H1 (cell line): ENCODE results near the gene ZDHHC20. TPM values are rescaled to one million over a fixed set of nuclear protein-coding genes. Genes with fewer than 3 reads are reported as not detected.

ENCODE experiments used
- CTCF ChIA-PET: fragments of 300-600 bp; sonication (Branson Sonifier 250); formaldehyde crosslinking; loops from one replicate; lab custom pipeline; 2021; ENCODE audit not compliant: partially characterized antibody; lab: Charles Lee
- POLR2A ChIA-PET: fragments of 300-600 bp; sonication (Branson Sonifier 250); formaldehyde crosslinking; loops from one replicate; lab custom pipeline; 2021; ENCODE audit warnings: inconsistent platforms; ENCODE audit not compliant: partially characterized antibody; lab: Charles Lee
- DNase-seq, 2 experiments: peaks; one replicate each; pipeline versions ENCODE4 v3.0.0 to v3.0.0-alpha.2; 2010 to 2022; ENCODE audit warnings: low spot score in 2 of 2, low read depth in 1 of 2, mixed read lengths in 1 of 2
- FAIRE-seq: peaks from 2 replicates; lab custom pipeline; 2011; peaks lifted over from hg19 to GRCh38; lab: Jason Lieb, UNC
- H2AFZ ChIP-seq: 2 replicates; pipeline ENCODE4 v1.8.1; 2012; ENCODE audit warnings: low read length, inconsistent platforms
- H2AK5ac ChIP-seq: 2 replicates; pipeline ENCODE4 v1.6.1; 2013; ENCODE audit warnings: low read depth, low read length
- H2BK120ac ChIP-seq: replicated peaks from 2 replicates; pipeline ENCODE3; 2013; ENCODE audit warnings: low read depth, low read length, inconsistent platforms
- H2BK12ac ChIP-seq: 2 replicates; pipeline ENCODE4 v1.6.1; 2013; ENCODE audit warnings: low read depth, low read length
- H2BK15ac ChIP-seq: 2 replicates; pipeline ENCODE4 v1.6.1; 2013; ENCODE audit warnings: low read length
- H2BK20ac ChIP-seq: 2 replicates; pipeline ENCODE4 v1.6.1; 2013; ENCODE audit warnings: low read length
- H2BK5ac ChIP-seq: 2 replicates; pipeline ENCODE4 v1.6.1; 2013; ENCODE audit warnings: low read depth, low read length
- H3K14ac ChIP-seq: 2 replicates; pipeline ENCODE4 v1.6.1; 2013; ENCODE audit warnings: inconsistent platforms; ENCODE audit not compliant: insufficient read length
- H3K18ac ChIP-seq: 2 replicates; pipeline ENCODE4 v1.6.1; 2013; ENCODE audit warnings: low read length; ENCODE audit errors: extremely low read depth
- H3K23ac ChIP-seq: 2 replicates; pipeline ENCODE4 v1.6.1; 2013; ENCODE audit warnings: inconsistent platforms; ENCODE audit not compliant: insufficient read length
- H3K23me2 ChIP-seq: 2 replicates; pipeline ENCODE4 v1.6.1; 2013; ENCODE audit warnings: low read depth, low read length
- H3K27ac ChIP-seq: 2 replicates; pipeline ENCODE4 v1.6.1; 2011; ENCODE audit warnings: low read depth, low read length, inconsistent platforms
- H3K27me3 ChIP-seq, 4 experiments: replicated peaks in 1 of 4; 1 replicate in 1 of 4; 2 replicates in 3 of 4; pipeline versions ENCODE4 v1.6.1 to v1.8.1; 2011 to 2013; ENCODE audit warnings: low read length in 3 of 4, mild to moderate bottlenecking in 3 of 4, inconsistent platforms in 2 of 4, mixed read lengths in 2 of 4, moderate library complexity in 1 of 4; ENCODE audit not compliant: control insufficient read depth in 3 of 4, insufficient read depth in 3 of 4; ENCODE audit errors: extremely low read depth in 1 of 4
- H3K36me3 ChIP-seq, 4 experiments: 2 replicates each; pipeline versions ENCODE4 v1.6.1 to v1.8.1; 2011 to 2013; ENCODE audit warnings: mild to moderate bottlenecking in 4 of 4, low read length in 3 of 4, moderate library complexity in 2 of 4, control low read depth in 1 of 4, inconsistent platforms in 1 of 4; ENCODE audit not compliant: insufficient read depth in 4 of 4, control insufficient read depth in 2 of 4
- H3K4ac ChIP-seq: replicated peaks from 2 replicates; pipeline ENCODE3; 2013; ENCODE audit warnings: low read length, low read depth, mixed read lengths, inconsistent platforms; ENCODE audit not compliant: insufficient read length
- H3K4me1 ChIP-seq, 4 experiments: replicated peaks in 1 of 4; 1 replicate in 1 of 4; 2 replicates in 3 of 4; pipeline versions ENCODE4 v1.6.1 to v1.8.1; 2011 to 2013; ENCODE audit warnings: low read length in 3 of 4, inconsistent platforms in 2 of 4, mixed read lengths in 1 of 4; ENCODE audit not compliant: insufficient read depth in 4 of 4, control insufficient read depth in 3 of 4
- H3K4me2 ChIP-seq, 2 experiments: 2 replicates each; pipeline versions ENCODE4 v1.6.1 to v1.8.1; 2011 to 2013; ENCODE audit warnings: low read depth in 2 of 2, low read length in 2 of 2, control low read depth in 1 of 2, inconsistent platforms in 1 of 2, mild to moderate bottlenecking in 1 of 2; ENCODE audit not compliant: insufficient read depth in 1 of 2
- H3K4me3 ChIP-seq, 4 experiments: fragments of 200-600, 300-600 bp in 1 of 4; sonication (generic), shearing (Covaris generic), sonication (Bioruptor Twin) in 1 of 4; 2 replicates each; pipeline versions ENCODE4 v1.5.1 to v1.8.1; 2011 to 2016; ENCODE audit warnings: low read length in 4 of 4, low read depth in 3 of 4, control low read depth in 2 of 4, inconsistent platforms in 2 of 4, mild to moderate bottlenecking in 2 of 4, mixed read lengths in 1 of 4, moderate library complexity in 1 of 4; ENCODE audit not compliant: insufficient read depth in 2 of 4; ENCODE audit errors: extremely low read depth in 1 of 4
- H3K56ac ChIP-seq: replicated peaks from 2 replicates; pipeline ENCODE3; 2013; ENCODE audit warnings: low read depth, mild to moderate bottlenecking, mixed read lengths, low read length, inconsistent platforms; ENCODE audit not compliant: insufficient read length
- H3K79me1 ChIP-seq: 2 replicates; pipeline ENCODE4 v1.6.1; 2013; ENCODE audit warnings: low read depth, low read length, control low read depth
- H3K79me2 ChIP-seq, 2 experiments: 2 replicates each; pipeline versions ENCODE4 v1.6.1 to v1.8.1; 2012 to 2013; ENCODE audit warnings: low read length in 2 of 2, mild to moderate bottlenecking in 2 of 2, inconsistent platforms in 1 of 2; ENCODE audit not compliant: insufficient read depth in 2 of 2, control insufficient read depth in 1 of 2
- H3K9ac ChIP-seq, 4 experiments: replicated peaks in 1 of 4; 1 replicate in 1 of 4; 2 replicates in 3 of 4; pipeline versions ENCODE4 v1.6.1 to v1.8.1; 2011 to 2013; ENCODE audit warnings: low read depth in 3 of 4, low read length in 3 of 4, control low read depth in 2 of 4, mild to moderate bottlenecking in 2 of 4, moderate library complexity in 2 of 4, inconsistent platforms in 1 of 4; ENCODE audit errors: extremely low read depth in 1 of 4
- H3K9me3 ChIP-seq, 2 experiments: 2 replicates each; pipeline versions ENCODE4 v1.6.1 to v1.8.1; 2012 to 2013; ENCODE audit warnings: mild to moderate bottlenecking in 2 of 2, moderate library complexity in 2 of 2, control low read depth in 1 of 2, inconsistent platforms in 1 of 2, low read depth in 1 of 2, low read length in 1 of 2, mixed read lengths in 1 of 2; ENCODE audit not compliant: insufficient read depth in 2 of 2
- H4K20me1 ChIP-seq, 2 experiments: replicated peaks in 1 of 2; 2 replicates each; pipeline versions ENCODE3 to v1.8.1; 2011 to 2013; ENCODE audit warnings: inconsistent platforms in 2 of 2, low read length in 2 of 2, mild to moderate bottlenecking in 1 of 2; ENCODE audit not compliant: insufficient read depth in 2 of 2, control insufficient read depth in 1 of 2
- H4K5ac ChIP-seq: 2 replicates; pipeline ENCODE4 v1.6.1; 2013; ENCODE audit warnings: low read length, low read depth, mixed read lengths, inconsistent platforms; ENCODE audit not compliant: insufficient read length
- H4K8ac ChIP-seq: 2 replicates; pipeline ENCODE4 v1.8.0; 2013; ENCODE audit warnings: mild to moderate bottlenecking, moderate library complexity, low read length, inconsistent platforms; ENCODE audit not compliant: insufficient read depth; ENCODE audit errors: extremely low read depth
- H4K91ac ChIP-seq: replicated peaks from 2 replicates; pipeline ENCODE3; 2013; ENCODE audit warnings: low read length, mixed read lengths, inconsistent platforms; ENCODE audit not compliant: insufficient read length
- MAX ChIP-seq: IDR thresholded peaks from 2 replicates; pipeline ENCODE4 v1.6.1; 2012; ENCODE audit warnings: inconsistent platforms
- WGBS, 2 experiments: shearing (Covaris generic) in 1 of 2; methylation state at CpG; one replicate each; pipeline versions ENCODE4 v1.1.6 to v1.1.7; 2013 to 2015; ENCODE audit warnings: low lambda C conversion rate in 2 of 2, mixed read lengths in 2 of 2, inconsistent platforms in 1 of 2, low coverage in 1 of 2, missing lambda C conversion rate in 1 of 2; ENCODE audit not compliant: insufficient replicate concordance in 2 of 2, insufficient coverage in 1 of 2, insufficient read length in 1 of 2; ENCODE audit errors: extremely low coverage in 1 of 2, missing lambda C conversion rate in 1 of 2; 5-methylcytosine and 5-hydroxymethylcytosine counted together
- polyA plus RNA-seq, 7 experiments: library from polyadenylated mRNA; depleted of rRNA in 3 of 7; stranded (reverse) in 5 of 7; unstranded in 2 of 7; fragments of >200 nt in 5 of 7; fragments of 200-250 nt in 2 of 7; gene quantifications; 1 replicate in 5 of 7; 2 replicates in 1 of 7; 4 replicates in 1 of 7; pipeline versions ENCODE4 v1.2.1 to v1.2.3, GENCODE V29; 2011 to 2013; ENCODE audit warnings: missing spikeins in 2 of 7, mixed read lengths in 2 of 7
- total RNA-seq: library from RNA; stranded (reverse); fragmentation: NEBNext Ultra II Directional; extraction: Animal tissue kit (Norgen Biotek cat#: 25700); gene quantifications from 2 replicates; pipeline ENCODE4 v1.2.1, GENCODE V29; 2021

The ZDHHC20 gene
- total and polyA plus RNA-seq, 2 of the 8 experiments (the other 6 are each of a cell fraction or from before 2014, with no cell fraction given) = 16.4 to 89.0 TPM

- ChIA-PET POLR2A (interaction anchor here (1.1 kb wide), 1 partner anchor 11 kb away, joined by 3 read pairs; no protein-coding TSS in a partner anchor), CTCF (no interaction called here)
- Histone ChIP-seq H3K36me3 (peaks cover 0 to 13% (median 0%) of the 10 kb centered on the region in 4 experiments; a peak in 4 of 8 replicates), H4K8ac (no peak overlapping the region), H3K23ac (no peak overlapping the region), H3K56ac (no peak overlapping the region), H2BK5ac (no peak overlapping the region), H3K4me1 (no peaks in the 10 kb centered on the region), H3K79me1 (no peaks in the 10 kb centered on the region), H2BK20ac (no peak overlapping the region), H3K79me2 (no peaks in the 10 kb centered on the region), H3K9me3 (peaks cover 0 to 4% of the 10 kb centered on the region in 2 experiments; a peak in 1 of 4 replicates), H2BK15ac (no peak overlapping the region), H3K14ac (no peak overlapping the region), H3K23me2 (no peaks in the 10 kb centered on the region), H4K5ac (no peak overlapping the region), H2AK5ac (no peak overlapping the region), H3K9ac (no peak overlapping the region), H3K27ac (no peak overlapping the region), H2AFZ (no peak overlapping the region), H3K27me3 (no peaks in the 10 kb centered on the region), H4K91ac (no peak overlapping the region), H3K18ac (no peak overlapping the region), H4K20me1 (no peaks in the 10 kb centered on the region), H3K4ac (no peak overlapping the region), H2BK120ac (no peak overlapping the region), H2BK12ac (no peak overlapping the region), H3K4me3 (no peak overlapping the region), H3K4me2 (no peak overlapping the region)
- FAIRE-seq (no peak), DNase-seq (no peak)
- TF ChIP-seq MAX = no peak
- 83% methylated on average over 2 of the region's 4 CpGs; no CpG with 5 or more reads in 1 of the 2 experiments for WGBS, 2 experiments
Measured at GRCh38 chr13:21486322-21486721, 27.2 kb upstream of the ZDHHC20 start.
